Measurements from ENCODE around the gene KCNAB2.

DNA sequence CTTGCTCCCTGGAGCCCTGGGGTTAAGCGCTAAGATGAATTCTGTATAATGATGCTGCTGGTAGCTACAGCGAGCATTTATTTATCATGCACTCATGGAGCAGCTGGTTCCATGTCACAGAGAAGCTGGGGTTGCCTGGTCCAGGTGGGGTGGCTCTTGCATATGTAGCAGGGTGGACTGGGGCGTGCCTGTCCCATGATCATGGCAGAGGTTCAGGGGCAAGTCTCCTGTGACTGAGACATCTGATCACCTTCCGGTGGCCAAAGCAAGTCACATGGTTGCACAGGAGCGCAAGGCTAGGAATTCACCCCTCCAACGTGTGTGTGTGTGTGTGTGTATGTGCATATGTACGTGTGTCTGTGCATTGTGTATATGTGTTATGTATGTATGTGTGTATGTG, 15.6 kb upstream of the KCNAB2 start:
- TF ChIP-seq, protein P1, sequence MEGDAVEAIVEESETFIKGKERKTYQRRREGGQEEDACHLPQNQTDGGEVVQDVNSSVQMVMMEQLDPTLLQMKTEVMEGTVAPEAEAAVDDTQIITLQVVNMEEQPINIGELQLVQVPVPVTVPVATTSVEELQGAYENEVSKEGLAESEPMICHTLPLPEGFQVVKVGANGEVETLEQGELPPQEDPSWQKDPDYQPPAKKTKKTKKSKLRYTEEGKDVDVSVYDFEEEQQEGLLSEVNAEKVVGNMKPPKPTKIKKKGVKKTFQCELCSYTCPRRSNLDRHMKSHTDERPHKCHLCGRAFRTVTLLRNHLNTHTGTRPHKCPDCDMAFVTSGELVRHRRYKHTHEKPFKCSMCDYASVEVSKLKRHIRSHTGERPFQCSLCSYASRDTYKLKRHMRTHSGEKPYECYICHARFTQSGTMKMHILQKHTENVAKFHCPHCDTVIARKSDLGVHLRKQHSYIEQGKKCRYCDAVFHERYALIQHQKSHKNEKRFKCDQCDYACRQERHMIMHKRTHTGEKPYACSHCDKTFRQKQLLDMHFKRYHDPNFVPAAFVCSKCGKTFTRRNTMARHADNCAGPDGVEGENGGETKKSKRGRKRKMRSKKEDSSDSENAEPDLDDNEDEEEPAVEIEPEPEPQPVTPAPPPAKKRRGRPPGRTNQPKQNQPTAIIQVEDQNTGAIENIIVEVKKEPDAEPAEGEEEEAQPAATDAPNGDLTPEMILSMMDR (conservative IDR thresholded peaks at IDR 0.05; ENCODE audit: low read depth, low read length): no peak
- TF ChIP-seq EZH2phosphoT487 (IDR thresholded peaks at IDR 0.05; ENCODE audit: borderline replicate concordance, low read length): no peak
